ENCODE measurements around the gene ZBTB16. TPM values are rescaled to one million over a fixed set of nuclear protein-coding genes. Genes with fewer than 3 reads are reported as not detected.

The ZBTB16 gene
- total and polyA plus RNA-seq, 5 donors: 49.8 to 89.7 (median 75.5) TPM

GRCh38 chr11:114176321-114176720 lies 116.8 kb downstream of the ZBTB16 start:
- H3K27me3 ChIP-seq (ENCODE audit: control insufficient read depth, insufficient read depth): no peaks in the 10 kb centered on the region
- ATAC-seq: no peak
- peaks cover 72% of the 10 kb centered on the region for H3K4me1 ChIP-seq (ENCODE audit: control insufficient read depth, insufficient read depth, low read length)
- DNase-seq: peak in 1 of 3 donors; percentile 22
- H3K27ac ChIP-seq (ENCODE audit: low read length): peak overlapping the region; percentile 95
- H3K4me3 ChIP-seq (ENCODE audit: low read length): no peak overlapping the region
- no peaks in the 10 kb centered on the region for H3K9me3 ChIP-seq (ENCODE audit: control insufficient read depth, low read length)
- intact Hi-C loops (cut with DNase I): loop anchor here in 1 of 4 donors (5.0 kb wide), 1 partner anchor 114 kb away; no protein-coding TSS in a partner anchor
- 92% methylated on average over 8 of the region's 8 CpGs for WGBS

- peak in 1 of 2 donors; percentile 1 for ATAC-seq
- intact Hi-C loops (cut with DNase I): loop anchor here in 1 of 4 donors (5.0 kb wide), 1 partner anchor 116 kb away; no protein-coding TSS in a partner anchor
- Histone ChIP-seq H3K4me1 (ENCODE audit: control insufficient read depth, insufficient read depth, low read length) (peaks cover 71% of the 10 kb centered on the region), H3K9me3 (ENCODE audit: control insufficient read depth, low read length) (no peaks in the 10 kb centered on the region), H3K4me3 (ENCODE audit: low read length) (no peak overlapping the region), H3K27me3 (ENCODE audit: control insufficient read depth, insufficient read depth) (no peaks in the 10 kb centered on the region), H3K27ac (ENCODE audit: low read length) (peak overlapping the region; percentile 100)
- 63% methylated on average over 1 of the region's 1 CpG for WGBS
- no peak for DNase-seq
These were observed 119.1 kb downstream of the ZBTB16 start for GRCh38 chr11:114178656-114179055.

GRCh38 chr11:114179234-114179941 lies 119.9 kb downstream of the ZBTB16 start:
- Histone ChIP-seq H3K4me3 (ENCODE audit: low read length) (peak overlapping the region; percentile 48), H3K27me3 (ENCODE audit: control insufficient read depth, insufficient read depth) (no peaks in the 10 kb centered on the region), H3K4me1 (ENCODE audit: control insufficient read depth, insufficient read depth, low read length) (peaks cover 71% of the 10 kb centered on the region), H3K27ac (ENCODE audit: low read length) (peak overlapping the region; percentile 100), H3K9me3 (ENCODE audit: control insufficient read depth, low read length) (no peaks in the 10 kb centered on the region)
- ATAC-seq: peak; percentile 93 to 94
- intact Hi-C loops (cut with DNase I): loop anchor here in 1 of 4 donors (5.0 kb wide), 1 partner anchor 117 kb away; no protein-coding TSS in a partner anchor
- DNase-seq: peak; percentile 82 to 94 (median 88)
- 4% methylated on average over 5 of the region's 5 CpGs for WGBS

- WGBS: 65% methylated on average over 7 of the region's 7 CpGs
- Histone ChIP-seq H3K27ac (ENCODE audit: low read length) (peak overlapping the region; percentile 100), H3K9me3 (ENCODE audit: control insufficient read depth, low read length) (no peaks in the 10 kb centered on the region), H3K27me3 (ENCODE audit: control insufficient read depth, insufficient read depth) (no peaks in the 10 kb centered on the region), H3K4me3 (ENCODE audit: low read length) (peak overlapping the region; percentile 48), H3K4me1 (ENCODE audit: control insufficient read depth, insufficient read depth, low read length) (peaks cover 67% of the 10 kb centered on the region)
- intact Hi-C loops (cut with DNase I): loop anchor here in 3 of 4 donors (5.0 to 10.0 kb wide), 3 partner anchors 77 to 143 kb away; no protein-coding TSS in a partner anchor
- DNase-seq (peak in 2 of 3 donors; percentile 49 to 78), ATAC-seq (peak; percentile 51 to 59)
These were observed 121.0 kb downstream of the ZBTB16 start for GRCh38 chr11:114180301-114181055.

- Histone ChIP-seq H3K4me3 (ENCODE audit: low read length) (no peak overlapping the region), H3K27me3 (ENCODE audit: control insufficient read depth, insufficient read depth) (no peaks in the 10 kb centered on the region), H3K4me1 (ENCODE audit: control insufficient read depth, insufficient read depth, low read length) (peaks cover 66% of the 10 kb centered on the region), H3K27ac (ENCODE audit: low read length) (peak overlapping the region; percentile 100), H3K9me3 (ENCODE audit: control insufficient read depth, low read length) (no peaks in the 10 kb centered on the region)
- intact Hi-C loops (cut with DNase I): loop anchor here in 3 of 4 donors (5.0 to 10.0 kb wide), 3 partner anchors 76 to 144 kb away; no protein-coding TSS in a partner anchor
- 94% methylated on average over 3 of the region's 3 CpGs for WGBS
- ATAC-seq: no peak
- DNase-seq: no peak
These were observed 121.7 kb downstream of the ZBTB16 start for GRCh38 chr11:114181195-114181594.

- Histone ChIP-seq H3K27ac (ENCODE audit: low read length) (peak overlapping the region; percentile 100), H3K4me3 (ENCODE audit: low read length) (no peak overlapping the region), H3K9me3 (ENCODE audit: control insufficient read depth, low read length) (no peaks in the 10 kb centered on the region), H3K27me3 (ENCODE audit: control insufficient read depth, insufficient read depth) (no peaks in the 10 kb centered on the region), H3K4me1 (ENCODE audit: control insufficient read depth, insufficient read depth, low read length) (peaks cover 68% of the 10 kb centered on the region)
- ATAC-seq (no peak), DNase-seq (no peak)
- intact Hi-C loops (cut with DNase I): loop anchor here in 3 of 4 donors (5.0 to 10.0 kb wide), 3 partner anchors 76 to 144 kb away; no protein-coding TSS in a partner anchor
- WGBS: 80% methylated on average over 8 of the region's 8 CpGs
These were observed 122.2 kb downstream of the ZBTB16 start for GRCh38 chr11:114181752-114182151.

- no peak for ATAC-seq
- WGBS: 72% methylated on average over 11 of the region's 11 CpGs
- Histone ChIP-seq H3K9me3 (ENCODE audit: control insufficient read depth, low read length) (no peaks in the 10 kb centered on the region), H3K4me3 (ENCODE audit: low read length) (no peak overlapping the region), H3K27ac (ENCODE audit: low read length) (peak overlapping the region; percentile 26), H3K4me1 (ENCODE audit: control insufficient read depth, insufficient read depth, low read length) (peaks cover 64% of the 10 kb centered on the region), H3K27me3 (ENCODE audit: control insufficient read depth, insufficient read depth) (no peaks in the 10 kb centered on the region)
- DNase-seq: no peak
- intact Hi-C loops (cut with DNase I): loop anchor here in 3 of 4 donors (5.0 to 10.0 kb wide), 3 partner anchors 75 to 145 kb away; no protein-coding TSS in a partner anchor
These were observed 123.0 kb downstream of the ZBTB16 start for GRCh38 chr11:114182471-114183043.

GRCh38 chr11:114183044-114183511 lies 123.6 kb downstream of the ZBTB16 start:
- intact Hi-C loops (cut with DNase I): loop anchor here in 3 of 4 donors (5.0 to 10.0 kb wide), 3 partner anchors 74 to 146 kb away; no protein-coding TSS in a partner anchor
- ATAC-seq (no peak), DNase-seq (peak in 1 of 3 donors; percentile 80)
- no peaks in the 10 kb centered on the region for H3K9me3 ChIP-seq (ENCODE audit: control insufficient read depth, low read length)
- peaks cover 62% of the 10 kb centered on the region for H3K4me1 ChIP-seq (ENCODE audit: control insufficient read depth, insufficient read depth, low read length)
- peak overlapping the region; percentile 26 for H3K27ac ChIP-seq (ENCODE audit: low read length)
- WGBS: 42% methylated on average over 15 of the region's 15 CpGs
- no peaks in the 10 kb centered on the region for H3K27me3 ChIP-seq (ENCODE audit: control insufficient read depth, insufficient read depth)
- no peak overlapping the region for H3K4me3 ChIP-seq (ENCODE audit: low read length)

GRCh38 chr11:114185436-114185835 lies 125.9 kb downstream of the ZBTB16 start:
- no peak for DNase-seq
- H3K27ac ChIP-seq (ENCODE audit: low read length): no peak overlapping the region
- H3K4me3 ChIP-seq (ENCODE audit: low read length): no peak overlapping the region
- intact Hi-C loops (cut with DNase I): loop anchor here in 1 of 4 donors (10.0 kb wide), 1 partner anchor 121 kb away; no protein-coding TSS in a partner anchor
- H3K27me3 ChIP-seq (ENCODE audit: control insufficient read depth, insufficient read depth): no peaks in the 10 kb centered on the region
- WGBS: 94% methylated on average over 6 of the region's 6 CpGs
- H3K4me1 ChIP-seq (ENCODE audit: control insufficient read depth, insufficient read depth, low read length): peaks cover 47% of the 10 kb centered on the region
- H3K9me3 ChIP-seq (ENCODE audit: control insufficient read depth, low read length): no peaks in the 10 kb centered on the region
- no peak for ATAC-seq

- 79% methylated on average over 7 of the region's 7 CpGs for WGBS
- Histone ChIP-seq H3K4me1 (ENCODE audit: control insufficient read depth, insufficient read depth, low read length) (peaks cover 32% of the 10 kb centered on the region), H3K4me3 (ENCODE audit: low read length) (no peak overlapping the region), H3K27me3 (ENCODE audit: control insufficient read depth, insufficient read depth) (no peaks in the 10 kb centered on the region), H3K9me3 (ENCODE audit: control insufficient read depth, low read length) (no peaks in the 10 kb centered on the region), H3K27ac (ENCODE audit: low read length) (no peak overlapping the region)
- no peak for DNase-seq
- no peak for ATAC-seq
- intact Hi-C loops (cut with DNase I): loop anchor here in 1 of 4 donors (10.0 kb wide), 1 partner anchor 122 kb away; no protein-coding TSS in a partner anchor
These were observed 127.7 kb downstream of the ZBTB16 start for GRCh38 chr11:114187173-114187572.
